SW480 (cell line): Measurements from ENCODE around the gene ADAMTS9.
"Not testable (repeated sequence)": the region's sequence is repeated elsewhere in the genome, so short reads cannot be mapped to it uniquely, and the experiment has no call there.

ENCODE experiments used
- DNase-seq: peaks from one replicate; pipeline ENCODE4 v3.0.0-alpha.2; 2016; ENCODE audit warnings: low spot score

ADAMTS9 gene

DNA sequence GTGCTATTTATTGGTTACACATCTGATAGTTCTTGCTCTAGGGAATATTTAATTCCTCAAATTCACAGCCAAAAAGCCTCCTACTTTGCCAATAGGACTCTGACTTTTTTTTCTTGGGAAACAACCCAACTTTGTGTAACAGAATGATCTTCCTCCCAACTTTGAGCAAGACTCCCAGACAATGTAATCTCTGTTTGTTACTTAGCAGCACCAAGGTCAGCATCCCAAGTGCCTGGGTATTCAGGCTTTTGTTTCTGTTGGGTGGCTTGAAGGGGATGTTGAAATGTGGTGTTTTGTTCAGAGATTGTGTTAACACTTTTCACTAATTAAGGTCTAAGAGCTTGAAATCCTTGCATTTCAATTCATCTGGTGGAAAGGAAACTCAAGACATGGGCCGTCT, 115.8 kb downstream of the ADAMTS9 start:
- DNase-seq = no peak

DNA sequence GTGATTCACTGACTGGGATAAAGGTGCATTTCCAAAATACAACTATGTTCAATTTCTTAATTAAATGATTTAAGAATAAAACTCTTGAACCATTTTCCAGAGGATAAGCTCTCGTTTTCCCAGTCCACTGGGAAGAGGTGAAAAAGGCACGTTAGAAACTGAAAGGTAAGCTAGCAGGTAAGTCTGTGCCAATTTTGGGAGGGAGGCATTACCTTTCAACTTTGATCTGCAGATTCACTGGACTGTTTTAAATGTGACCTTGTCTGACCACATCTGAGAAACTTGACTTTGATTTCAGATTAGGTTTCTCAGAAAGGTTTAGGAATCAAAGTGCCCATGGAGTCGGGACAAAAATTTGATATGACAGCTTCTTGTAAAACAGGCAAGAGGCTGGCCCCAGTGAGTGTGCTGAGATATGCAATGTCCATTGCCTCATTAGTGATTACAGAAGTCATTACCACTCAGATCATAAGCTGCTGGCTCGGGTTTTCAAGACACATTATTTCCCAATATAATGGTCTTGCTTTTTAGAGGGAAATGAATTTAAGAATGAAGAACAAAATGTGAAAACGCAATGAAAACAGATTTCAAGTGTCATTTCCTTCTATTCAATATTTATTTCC, 118.8 kb downstream of the ADAMTS9 start:
- DNase-seq = peak; percentile 6

DNA sequence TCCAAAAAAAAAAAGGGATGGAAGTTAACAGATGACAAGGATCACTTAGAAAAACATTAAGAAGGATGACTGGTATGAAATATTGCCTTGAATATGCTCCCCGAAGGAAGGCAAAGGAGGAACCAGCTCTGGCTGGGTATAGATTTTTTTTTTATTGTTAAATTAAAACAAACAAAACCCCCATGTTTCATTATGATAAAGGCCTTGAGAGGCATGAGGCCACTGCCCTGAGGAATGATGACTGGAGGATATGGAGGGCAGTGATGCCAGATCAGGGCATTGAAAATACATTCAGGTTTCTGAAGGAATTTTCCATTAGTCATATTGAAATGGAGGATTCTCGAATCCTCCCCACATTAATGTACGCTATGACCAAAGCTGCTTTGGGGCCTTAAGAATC, 120.9 kb downstream of the ADAMTS9 start:
- DNase-seq = no peak

DNA sequence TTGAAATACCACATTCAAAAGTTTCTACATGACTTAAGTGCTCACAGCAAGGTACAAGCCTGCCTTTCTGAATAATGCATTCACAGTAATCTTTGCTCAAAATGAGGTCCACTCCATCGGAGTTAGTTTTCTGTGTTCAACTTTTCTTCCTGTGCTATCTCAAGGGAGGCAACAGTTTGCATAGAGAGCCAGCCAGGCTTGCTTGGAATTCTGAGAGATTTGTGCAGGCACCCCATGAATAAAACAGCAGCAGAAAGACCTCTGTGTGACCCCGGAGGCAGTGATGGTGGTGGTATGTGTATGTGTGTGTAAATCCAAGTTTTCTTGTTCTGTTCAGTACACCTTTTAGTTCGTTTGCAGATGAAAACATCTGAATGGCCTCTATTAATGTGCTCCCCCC, 124.0 kb downstream of the ADAMTS9 start:
- DNase-seq = no peak

DNA sequence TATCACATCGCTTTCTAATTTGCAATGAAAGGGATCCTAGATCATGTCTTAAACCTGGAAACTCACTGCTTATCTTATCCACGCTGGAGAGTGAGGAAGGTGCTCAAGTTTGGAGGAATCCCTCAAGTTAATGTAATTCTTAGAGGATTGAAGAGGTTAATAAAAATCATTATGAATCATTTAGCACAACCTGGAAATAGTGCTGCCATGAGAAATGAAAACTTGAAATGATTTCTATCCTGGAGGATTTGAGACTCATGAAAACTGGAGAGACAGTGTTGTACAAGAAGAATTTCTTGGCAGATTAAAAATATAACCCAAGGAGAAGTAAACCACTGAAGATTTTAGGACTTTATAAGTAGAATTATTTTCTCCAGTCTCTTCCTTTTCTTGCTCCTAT, 125.9 kb downstream of the ADAMTS9 start:
- no peak for DNase-seq

DNA sequence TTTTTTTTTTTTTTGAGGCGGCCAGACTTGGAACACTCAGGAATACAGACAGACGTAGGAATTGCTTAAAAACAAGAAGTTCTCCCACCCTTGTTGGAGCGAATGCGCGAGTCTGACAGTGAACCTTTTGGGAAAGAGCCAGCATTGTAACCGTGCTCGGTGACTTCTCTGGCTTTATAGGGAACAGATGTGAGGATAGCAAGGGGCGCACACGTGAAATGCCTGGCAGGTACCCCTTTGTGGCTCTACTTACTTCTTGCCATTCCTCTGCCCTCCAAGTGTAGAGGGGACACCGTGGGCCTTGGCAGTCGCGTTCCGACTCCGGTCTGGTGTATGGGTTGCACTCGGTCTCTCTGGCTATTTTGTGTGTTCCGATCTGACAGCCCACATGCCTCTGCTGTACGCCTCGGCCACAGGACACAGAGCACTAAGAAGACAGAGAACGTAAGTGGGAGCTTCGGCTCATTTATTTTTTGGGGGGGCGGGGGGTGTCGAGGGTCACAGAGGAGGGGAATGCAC, 126.4 kb downstream of the ADAMTS9 start:
- no peak for DNase-seq

DNA sequence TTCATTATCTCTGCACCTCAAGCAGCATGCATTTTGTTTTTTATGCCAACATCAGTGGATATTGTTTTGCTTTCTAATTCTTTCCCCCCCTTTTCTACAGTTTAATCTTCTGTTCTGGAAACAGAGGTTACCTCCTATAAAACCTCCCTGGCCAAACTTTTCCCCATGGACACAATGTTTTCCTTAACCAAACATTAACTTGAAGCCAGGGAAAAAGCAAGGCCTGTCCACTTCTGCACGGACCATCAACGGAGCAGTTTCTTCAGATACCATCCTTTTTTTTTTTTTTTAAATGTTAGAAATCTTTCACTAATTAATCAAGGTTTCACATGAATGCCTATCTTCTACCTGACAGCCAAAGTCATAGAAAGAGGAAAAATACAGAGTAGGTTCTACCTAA, 127.0 kb downstream of the ADAMTS9 start:
- DNase-seq = no peak

DNA sequence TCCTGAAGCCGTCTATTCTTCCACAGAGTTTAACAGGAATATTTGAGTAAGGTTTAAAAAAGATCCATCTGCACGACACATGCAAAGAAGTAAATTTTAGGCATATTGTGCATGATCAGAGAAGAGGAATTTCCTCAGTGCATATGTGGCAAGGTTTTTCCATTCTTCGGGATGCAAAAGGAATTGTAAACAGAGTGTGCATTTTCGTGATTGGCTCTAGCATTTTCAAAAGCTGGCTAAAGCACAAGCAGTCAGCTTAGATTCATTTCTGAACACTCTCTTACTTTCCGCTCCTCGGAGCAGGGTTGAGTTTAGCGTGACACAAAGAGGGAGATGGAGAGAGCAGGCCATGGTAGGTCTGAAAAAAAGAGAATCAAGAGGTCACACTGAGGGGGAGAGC, 128.2 kb downstream of the ADAMTS9 start:
- DNase-seq = no peak

DNA sequence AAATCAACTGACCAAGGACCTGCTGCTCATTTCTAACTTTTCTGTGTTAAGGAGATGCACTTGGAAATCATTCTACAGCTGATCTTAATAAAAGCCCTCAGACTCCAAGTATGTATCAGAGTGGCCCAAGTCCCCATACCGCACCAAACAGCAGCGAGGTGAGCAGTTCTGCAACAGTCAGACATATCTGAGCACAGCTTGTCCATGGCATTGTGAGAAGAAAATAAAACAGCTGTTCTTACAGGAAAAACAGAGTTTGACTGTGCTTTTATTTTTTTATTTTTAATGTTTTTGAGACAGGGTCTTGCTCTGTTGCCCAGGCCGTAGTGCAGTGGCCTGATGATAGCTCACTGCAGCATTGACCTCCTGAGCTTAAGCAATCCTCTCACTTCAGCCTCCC, 131.8 kb downstream of the ADAMTS9 start:
- no peak for DNase-seq

DNA sequence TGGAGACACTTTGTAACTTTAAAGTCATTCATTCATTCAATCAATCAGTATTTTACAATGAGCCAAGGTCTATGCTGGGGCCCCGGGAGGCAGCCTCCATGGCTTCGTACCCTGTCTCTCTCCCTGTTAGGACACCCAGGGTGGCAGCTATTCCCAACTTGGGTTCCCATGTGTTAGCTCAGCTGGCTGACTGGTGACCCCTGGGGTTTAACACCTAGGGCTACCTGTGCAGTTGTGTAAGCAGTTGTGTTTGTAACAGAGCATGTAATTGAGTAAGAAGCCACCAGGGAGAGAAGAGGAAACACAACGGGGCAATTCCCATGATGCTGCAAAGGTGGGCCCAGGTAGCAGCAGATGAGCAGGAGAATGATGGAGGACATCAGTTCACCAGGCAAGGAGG, 132.4 kb downstream of the ADAMTS9 start:
- no peak for DNase-seq

DNA sequence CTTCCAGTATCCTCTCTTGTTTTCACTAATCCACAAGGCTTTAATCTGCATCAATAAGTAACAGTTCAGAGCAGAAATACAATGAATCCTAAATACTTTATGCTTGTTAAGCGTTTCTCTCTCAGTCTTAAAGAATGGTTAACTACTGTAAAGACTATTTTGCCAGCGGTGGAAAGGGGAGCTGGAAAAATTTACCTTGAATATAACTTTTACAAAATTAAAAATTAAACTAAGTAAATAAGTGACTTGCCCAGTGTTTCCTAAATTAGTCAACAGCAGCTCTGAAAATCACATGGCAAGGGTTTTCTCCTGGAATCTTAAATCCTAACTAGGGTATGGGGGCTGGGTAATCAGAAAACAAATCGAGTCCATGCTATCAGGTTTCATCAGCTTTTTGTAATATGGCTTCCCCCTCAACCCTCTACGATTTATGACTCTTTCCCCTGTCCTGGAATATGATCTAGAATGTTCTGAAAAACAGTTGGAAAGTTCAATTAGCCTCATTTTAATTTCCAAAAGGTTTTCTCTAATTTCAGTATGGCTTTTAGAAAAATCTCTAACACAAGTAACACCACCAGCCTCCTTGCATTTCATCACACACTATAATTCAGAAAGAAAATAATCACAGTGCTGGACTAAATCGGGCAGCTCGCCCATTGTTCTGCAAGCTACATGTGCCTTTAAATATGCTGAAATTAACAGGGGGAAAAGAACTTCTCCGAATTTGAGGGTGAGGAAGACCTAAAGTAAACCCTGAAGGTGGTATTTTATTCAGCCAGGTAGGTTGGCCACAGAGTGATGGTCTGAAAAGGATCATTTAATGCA, 133.5 kb downstream of the ADAMTS9 start:
- no peak for DNase-seq

DNA sequence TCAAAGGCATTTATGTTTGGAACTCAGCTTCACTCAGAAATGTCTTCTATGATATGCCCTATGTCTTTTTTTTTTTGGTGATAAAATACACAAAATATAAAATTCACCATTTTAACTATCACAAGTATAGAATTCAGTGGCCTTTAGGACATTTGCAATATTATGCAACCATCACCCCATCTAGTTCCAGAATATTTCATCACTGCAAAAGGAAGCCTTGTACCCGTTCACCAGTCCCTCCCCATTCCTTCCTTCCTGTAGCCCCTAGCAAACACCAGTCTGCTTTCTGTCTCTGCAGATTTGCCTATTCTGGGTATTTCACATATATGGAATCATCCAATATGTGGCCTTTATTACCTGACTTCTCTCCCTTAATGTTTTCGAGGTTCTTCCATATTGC, 134.8 kb downstream of the ADAMTS9 start:
- no peak for DNase-seq

DNA sequence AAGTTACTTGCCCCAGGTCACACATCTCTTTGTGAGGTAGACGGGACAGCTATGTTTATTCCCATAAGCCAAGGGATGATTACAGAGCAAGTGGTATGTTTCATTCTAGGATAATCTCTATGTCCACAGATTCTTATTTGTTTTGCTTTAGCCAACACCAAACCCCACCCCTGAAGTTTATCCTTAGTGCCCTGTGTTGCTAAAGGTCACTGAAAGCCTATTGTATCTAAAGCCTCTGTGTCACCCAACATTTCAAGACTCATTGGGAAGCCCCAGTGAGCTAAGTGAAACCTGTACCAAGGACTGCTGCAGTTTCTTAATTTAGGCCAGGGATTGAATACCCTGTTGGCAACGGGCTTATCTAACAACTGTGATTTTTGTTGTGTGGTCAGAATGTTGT, 135.6 kb downstream of the ADAMTS9 start:
- no peak for DNase-seq

DNA sequence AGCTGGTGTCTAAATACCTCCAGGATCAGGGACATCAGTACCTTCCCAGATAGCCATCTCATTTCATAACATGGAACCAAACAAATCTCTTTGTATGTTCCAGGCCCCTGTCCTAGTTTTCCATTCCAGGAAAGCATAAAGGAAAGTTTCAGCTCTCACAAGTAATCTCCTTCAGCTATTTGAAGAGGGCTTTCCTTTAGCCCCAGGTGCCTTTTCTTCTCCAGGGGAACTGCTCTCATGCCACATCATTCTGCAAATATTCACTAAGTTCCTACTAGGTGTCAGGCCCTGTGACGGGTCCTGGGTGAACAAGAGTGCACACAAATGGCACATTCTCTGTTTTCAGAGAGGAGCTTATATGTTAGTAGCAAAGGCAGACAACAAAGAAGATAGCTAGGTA, 136.1 kb downstream of the ADAMTS9 start:
- no peak for DNase-seq

DNA sequence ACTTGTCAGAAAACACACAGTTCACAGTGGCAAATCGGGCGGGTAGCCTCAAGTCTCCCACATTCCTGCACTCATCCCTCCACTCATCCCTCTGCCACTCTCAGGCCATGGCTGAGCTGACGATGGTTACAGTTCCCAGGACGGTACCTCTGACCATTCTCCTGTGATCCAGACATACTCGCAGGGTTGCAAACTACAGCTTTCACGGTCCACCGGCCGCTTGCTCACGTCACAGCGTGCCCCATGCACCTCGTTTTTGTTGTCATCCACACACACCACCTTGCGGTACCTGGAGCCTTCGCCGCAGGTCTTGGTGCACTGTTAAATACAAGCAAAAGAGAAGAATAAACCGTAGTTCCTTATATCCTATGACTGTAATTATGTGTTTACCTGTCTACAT, 137.1 kb downstream of the ADAMTS9 start:
- no peak for DNase-seq

DNA sequence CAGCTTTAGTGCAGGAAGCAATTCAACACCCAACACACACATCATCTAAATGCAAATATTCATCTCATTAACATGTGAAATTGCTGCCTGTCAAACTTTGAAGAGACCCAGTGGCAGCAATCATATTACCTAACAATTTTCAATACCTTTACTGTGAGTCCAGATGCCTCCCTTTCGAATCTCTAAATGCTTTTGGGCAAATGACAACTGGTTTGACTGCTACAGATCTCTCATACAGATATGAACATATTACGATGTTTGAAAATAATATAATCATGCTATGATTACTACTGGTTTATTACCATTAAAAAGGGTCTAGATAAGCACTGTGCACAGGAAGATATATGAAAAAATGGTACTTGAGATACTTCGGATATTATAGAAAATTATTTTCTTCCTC, 137.9 kb downstream of the ADAMTS9 start:
- DNase-seq = no peak

DNA sequence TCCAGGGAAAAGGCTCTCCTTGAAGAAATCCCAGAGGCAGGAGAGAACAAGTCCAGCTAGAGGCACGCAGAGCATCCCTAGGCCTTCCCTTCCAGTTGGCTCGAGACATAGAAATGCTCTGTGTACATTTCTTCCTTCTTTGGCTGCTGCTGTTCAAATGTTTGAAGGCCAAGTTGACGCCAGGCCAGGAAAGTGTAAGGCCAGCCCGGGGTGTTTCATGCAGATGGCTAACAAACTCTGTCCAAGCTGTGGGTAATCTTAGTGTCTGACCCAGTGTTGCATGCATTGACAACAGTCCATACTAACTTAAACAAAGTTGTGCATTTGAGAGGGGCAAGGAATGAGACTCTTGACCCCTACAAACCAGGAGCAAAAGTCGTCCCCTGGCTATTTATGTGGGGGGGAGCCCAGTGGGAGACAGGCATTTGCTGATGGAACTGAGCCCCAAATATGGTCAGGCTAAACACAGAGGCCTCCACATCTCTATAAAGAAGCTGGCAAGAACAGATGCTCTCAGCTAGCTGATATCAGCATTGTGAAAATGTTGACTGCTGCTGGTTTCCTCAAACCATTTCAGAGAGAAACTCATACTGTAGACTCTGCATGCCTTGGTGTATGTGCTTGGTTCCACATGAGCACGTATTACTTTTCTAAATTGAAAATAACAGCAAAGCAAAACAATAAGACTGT, 139.5 kb downstream of the ADAMTS9 start:
- no peak for DNase-seq

DNA sequence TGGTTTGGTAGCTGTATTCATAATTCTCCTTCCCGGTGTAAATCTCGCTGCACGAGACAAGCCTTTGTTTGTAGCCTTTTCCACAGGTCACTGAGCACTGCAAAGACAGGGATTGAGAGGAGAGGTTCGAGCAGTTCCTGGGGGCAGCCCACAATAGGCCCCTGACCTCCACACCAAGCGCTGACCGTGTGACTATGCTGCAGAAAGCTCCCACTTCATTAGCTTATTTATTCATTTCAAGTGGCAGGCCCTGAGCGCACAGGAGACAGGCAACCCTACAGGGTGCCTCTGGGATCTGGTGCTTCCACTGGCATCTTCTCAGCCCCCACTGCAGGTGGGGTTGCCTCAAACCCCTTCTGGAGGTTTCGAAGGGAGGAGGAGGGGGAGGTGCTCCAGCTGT, 140.9 kb downstream of the ADAMTS9 start:
- DNase-seq = no peak

DNA sequence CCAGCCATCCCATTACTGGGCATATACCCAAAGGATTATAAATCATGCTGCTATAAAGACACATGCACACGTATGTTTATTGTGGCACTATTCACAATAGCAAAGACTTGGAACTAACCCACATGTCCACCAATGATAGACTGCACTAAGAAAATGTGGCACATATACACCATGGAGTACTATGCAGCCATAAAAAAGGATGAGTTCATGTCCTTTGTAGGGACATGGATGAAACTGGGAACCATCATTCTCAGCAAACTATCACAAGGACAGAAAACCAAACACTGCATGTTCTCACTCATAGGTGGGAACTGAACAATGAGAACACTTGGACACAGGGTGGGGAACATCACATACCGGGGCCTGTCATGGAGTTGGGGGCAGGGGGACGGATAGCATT, 142.6 kb downstream of the ADAMTS9 start:
- DNase-seq = not testable (repeated sequence)

DNA sequence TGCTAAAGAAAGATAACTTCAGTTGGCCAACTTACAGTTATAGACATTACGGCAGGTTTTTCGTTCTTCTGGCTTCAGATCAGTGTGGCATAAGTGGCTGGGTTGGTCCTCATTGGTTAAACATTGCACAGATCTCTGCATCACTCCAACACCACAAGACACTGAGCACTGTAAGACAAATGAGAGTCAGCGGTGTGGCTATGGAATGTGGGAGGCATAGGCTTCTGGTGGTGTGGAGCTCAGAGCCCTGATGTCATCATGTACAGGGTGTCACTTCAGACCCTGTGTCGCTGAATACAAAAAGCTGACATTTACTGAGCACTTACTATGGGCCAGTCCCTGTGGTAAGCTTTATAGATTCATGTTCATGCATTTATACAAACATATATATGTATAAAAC, 146.0 kb downstream of the ADAMTS9 start:
- DNase-seq = no peak

DNA sequence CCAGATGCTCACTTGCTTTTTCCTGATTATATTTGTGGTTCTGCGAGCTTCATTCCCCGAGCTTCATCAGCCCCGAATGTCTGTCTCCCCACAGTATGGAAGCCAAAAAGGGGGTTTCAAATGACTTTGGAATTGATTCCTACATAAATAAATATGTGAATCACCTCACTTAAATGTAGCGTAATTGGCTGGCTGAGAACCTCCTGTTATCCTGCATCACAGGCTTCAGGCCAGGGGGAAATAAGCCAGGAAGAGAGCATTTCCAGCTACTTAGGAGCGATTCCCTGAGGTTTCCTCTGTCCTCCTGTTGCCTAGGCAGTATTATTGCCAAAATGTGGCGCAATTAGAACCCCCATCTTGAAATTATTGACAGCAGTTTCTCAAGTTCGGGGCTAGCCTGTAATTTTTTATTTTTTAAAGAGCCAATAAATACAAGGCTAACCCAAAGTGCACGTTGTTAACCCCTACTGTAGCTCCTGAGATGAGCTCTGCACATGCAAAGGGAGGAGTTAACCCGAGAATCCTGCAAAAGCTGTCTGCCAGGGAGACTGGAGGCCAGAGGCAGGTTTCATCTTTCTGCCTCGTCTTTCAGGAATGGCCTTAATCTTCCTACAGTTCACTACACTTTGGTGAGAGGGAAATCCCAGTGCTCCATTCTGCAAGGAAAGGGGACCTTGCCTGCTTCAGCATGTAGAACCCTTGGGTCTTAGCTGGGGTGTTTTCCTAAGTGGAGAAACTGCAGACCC, 148.2 kb downstream of the ADAMTS9 start:
- DNase-seq = no peak

DNA sequence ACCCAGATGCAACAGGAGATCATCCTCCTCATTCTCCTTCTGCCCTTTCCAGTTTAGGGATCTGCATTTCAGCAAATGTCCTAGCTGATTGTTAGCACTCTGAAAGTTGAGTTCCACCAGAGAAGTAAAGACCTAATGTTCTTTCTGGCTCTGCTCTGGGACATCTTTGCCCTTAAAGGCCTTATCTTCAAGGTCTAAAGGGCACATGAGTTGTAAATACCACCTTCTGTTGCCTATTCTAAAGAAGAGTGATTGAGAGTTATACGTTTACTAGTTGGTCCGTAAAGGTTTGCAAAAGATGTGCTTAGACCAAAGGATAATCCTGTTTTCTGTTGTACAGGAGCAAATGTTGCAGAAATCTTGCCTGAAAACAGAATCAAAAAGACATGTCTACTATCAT, 151.6 kb downstream of the ADAMTS9 start:
- no peak for DNase-seq
